IPS DF 19.7 (cell line): ENCODE results near the gene SLC66A1.
"Not testable (repeated sequence)": the region's sequence is repeated elsewhere in the genome, so short reads cannot be mapped to it uniquely, and the experiment has no call there.

Experiments
- DNase-seq: peaks from one replicate; pipeline ENCODE4 v3.0.0-alpha.2; 2013; ENCODE audit warnings: low read depth, low spot score

The SLC66A1 gene

DNA sequence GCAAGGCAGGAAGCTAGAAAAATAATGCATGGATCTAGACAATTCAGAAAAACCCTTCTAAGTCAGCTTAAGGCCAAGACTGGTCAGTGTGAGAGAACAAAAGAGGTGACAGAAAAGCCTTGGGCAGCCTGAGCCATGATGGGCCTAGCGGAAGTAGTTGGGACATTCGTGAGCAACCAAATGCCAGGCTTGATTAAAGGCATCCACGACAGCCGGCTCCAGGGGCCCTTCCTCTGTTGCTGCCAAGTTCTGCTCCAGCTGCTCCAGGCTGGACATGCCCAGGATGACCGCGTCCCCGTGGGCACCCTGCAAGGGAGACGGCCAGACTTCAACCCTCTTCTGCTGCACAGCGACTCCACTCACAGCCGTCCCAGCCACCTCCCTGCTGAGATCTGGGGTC lies 8.0 kb upstream of the SLC66A1 start:
- not testable (repeated sequence) for DNase-seq

DNA sequence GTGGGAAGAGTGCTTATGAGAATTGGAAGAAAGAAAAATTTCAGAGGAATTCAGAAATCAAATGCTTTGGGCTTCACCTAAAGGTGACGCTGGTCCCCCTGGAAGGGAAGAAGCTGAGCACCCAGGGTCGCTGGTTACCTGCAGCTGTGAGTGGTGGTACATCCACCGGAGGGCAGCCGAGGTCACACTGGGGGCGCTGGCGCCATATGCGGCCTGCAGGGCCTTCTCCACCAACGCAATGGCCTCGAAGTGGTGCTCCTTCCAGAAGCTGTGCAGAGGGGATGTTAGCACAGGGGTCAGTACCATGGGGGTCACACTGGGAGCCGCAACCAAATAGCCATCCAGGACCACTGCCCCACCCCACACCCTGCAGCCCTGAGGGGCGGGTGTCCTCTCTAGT lies 6.2 kb upstream of the SLC66A1 start:
- DNase-seq: no peak

DNA sequence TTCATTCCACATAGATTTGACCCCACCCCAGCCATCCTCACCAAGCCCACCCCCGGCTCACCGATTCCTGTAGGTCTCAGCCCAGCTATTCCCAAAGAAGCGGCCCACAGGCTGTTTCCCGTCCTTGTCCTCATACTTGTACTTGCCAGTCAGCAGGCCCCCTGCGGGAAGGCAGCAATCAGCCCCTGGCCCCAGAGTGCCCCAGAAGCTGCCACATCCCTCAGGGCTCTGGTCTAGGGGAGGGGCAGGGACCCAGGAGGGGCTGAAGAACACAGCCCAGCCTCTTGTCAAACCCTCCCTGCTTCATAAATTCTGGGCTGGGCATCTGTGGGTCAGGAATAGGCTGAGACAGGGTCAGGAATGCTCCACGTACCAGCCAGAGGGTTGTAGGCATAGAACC lies 5.2 kb upstream of the SLC66A1 start:
- no peak for DNase-seq

DNA sequence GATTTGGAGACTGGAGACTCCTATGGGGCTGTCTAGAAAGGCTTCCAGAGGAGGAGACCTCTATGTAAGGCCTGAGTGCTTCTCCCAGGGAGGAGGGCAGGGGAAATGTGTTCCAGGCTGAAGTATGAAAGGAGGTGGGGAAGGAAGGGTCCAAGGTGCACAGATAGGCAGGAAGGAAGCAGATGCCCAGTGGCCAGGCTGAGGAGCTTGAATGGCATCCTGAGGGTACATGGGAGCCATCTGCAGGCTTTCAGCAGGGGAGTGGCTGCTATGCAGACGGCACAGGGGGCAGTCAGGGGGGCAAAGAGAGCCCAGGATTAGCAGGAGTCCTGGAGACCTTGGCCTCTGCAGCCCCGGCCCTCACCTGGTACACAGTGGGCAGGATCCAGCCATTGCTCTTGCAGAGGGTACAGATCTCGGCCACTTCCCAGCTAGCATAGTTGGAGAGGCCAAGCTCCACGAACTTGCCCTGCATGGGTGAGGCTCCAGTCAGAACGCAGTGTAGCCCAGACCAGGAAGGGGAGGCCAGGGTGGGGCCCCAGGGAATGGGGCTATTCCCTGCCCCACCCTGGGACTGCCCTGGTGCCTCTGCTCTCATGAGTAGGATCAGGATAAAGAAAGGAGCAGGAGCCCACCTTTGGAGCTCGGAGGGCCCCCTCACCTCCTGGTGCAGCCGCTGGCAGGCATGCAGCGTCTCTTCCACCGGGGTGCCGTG lies 4.2 kb upstream of the SLC66A1 start:
- DNase-seq: no peak

DNA sequence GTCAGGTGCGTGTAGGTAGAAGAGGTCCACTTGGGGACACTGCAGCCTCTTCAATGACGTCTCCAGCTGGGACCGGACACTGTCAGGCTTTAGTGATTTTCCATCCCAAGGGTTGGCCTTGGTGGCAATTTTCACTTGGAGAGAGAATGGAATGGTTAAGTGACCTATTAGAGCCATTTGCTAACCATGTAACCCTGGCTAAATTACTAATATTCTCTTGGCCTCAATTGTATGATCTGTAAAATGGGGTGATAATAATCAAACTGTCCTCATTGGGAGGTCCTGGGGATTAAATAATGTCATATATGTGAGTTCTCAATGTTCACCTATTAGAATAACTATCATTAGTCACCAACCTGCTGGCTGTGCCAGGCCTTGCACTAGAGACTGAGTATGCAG lies 3.6 kb upstream of the SLC66A1 start:
- no peak for DNase-seq

DNA sequence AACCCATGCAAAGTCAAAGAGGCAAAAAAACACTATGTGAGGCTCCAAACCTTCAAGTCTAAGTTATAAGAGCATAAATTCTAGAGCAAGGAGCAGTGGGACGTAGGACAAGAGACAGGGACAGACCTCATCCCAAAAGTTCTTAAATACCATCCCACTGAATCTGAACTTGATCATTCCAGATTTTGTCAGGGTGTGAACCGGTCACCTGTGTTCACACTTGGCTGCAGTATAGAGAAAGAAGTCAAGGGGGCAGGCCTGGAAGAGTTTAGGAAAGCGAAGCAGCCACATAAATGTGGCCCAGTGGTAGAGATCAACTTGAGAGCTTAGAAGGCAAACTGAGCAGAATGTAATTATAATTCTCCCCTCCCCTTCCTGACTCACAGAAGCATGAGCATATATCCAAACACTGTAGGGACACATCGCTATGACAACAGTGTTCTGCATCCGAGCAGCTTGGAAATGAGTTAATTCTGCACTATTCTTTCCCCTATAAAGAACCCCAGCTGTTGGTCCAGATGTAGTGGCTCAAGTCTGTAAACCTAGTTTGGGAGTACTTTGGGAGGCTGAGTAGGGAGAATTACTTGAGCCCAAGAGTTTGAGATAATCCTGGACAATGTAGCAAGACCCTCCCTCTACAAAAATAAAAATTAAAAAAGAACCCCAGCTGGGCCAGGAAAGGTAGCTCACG lies 2.9 kb upstream of the SLC66A1 start:
- no peak for DNase-seq

DNA sequence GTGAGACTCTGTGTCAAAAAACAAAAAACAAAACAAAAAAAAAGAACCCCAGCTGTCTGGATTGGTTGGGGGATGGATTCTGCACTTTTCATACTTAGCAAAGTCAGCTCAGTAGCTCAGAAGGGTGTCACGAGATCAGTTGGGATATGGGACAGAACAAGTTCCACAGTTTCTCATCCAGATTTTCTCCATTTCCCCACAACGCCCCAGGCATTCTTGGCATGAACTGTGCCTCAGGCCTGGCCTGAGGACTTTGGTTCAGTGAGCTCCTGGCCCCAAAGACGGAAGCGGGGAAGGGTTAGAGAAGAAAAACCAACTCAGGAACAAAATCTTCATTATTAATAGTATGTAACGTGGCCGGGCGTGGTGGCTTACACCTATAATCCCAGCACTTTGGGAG lies 2.1 kb upstream of the SLC66A1 start:
- DNase-seq: no peak

DNA sequence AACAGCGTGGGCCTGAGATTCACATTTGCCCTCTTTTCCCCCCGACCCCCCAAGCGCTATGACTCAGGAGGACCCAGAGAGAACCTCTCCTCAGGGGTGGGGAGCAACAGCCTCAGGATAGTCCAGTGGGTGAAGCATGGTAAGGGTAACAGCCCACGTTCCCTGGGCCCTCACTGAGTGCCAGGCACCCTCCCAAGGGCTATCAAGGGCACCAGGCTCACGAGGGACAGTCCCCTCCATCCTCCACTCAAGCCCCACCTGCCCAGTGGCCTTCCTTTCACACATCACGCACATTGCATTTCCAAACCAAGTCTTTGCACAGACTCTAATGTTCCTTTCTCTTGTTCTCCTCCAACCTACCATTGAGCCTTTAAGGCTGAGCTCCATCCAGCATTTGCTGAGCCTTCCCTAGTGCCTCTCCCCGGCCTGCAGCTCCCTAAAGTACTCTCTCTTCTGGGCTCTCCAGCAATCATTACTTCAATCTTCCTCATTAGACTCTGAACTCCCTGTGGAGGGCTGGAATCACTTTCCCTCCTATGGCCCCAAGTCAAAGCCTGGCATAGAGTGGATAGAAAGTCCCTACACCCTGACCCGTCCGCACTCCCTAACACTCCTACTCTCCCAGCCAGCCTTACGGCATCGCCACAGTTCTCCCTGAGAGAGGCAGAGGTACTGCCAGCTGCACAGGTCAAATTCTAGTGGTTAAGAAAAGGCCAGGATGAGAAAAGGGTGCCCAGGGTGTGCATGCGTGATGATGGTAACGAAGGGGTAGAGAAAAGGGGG lies 1.2 kb upstream of the SLC66A1 start:
- DNase-seq: no peak

DNA sequence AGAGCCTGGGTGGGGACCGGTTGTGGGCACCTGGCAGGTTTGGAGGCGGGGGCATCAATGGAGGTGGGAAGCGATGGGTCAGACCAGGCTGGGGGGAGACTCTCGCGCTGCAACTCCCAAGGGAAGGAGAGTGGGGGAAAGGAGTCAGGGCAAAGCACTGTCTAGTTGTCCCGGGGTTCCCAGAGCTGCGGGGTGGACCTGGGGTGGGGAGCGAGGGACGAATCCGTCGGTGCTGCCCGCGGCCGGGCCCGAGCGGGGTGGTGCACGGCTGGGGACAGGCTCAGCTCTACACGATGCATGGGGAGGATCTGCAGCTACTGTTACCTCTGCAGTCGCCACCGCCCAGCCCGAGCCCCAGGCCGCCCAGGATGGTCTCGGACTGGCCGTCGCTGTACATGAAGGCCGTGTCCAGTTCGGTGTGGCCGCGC lies 609 bp upstream of the SLC66A1 start:
- DNase-seq: no peak

DNA sequence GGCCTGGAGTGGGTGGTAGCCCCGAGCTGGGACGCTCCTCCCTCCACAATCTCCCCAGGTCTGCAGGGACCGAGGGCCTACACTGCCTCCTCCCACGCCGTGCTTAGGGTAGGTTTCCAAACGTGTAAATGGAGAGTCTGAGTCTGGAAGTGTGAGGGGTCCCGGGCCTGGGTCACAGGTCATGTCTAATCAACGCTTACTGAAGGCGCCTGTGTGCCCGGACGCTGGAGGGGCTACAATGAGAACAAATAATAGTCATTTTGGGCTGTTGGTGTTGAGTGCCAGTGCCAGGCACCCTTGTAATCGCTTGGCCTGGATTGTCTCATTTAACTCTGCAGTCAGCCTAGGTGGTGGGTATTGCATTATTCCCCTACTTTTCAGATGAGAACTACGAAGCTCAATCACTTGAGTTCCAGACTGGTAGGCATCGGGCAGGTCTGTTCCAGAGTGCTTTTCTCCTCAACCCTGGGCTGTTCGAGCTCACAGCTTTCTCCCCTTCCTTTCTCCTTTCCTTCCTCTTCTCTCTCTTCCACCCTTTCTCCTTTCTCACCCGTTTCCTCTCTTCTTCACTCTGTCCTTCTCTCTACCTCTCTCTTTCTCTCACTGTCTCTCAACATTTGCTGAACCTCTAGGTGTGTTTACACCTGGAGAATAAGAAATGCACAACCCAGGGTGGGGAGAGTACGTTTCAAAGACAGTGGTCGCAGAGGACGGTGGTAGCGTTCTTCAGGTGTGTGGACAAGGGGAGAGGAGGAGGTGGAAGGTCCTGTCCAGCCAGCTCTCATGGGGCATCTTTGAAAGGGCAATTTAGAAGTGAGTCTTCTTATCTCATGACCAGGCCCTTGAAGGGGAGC lies 883 bp downstream of the SLC66A1 start:
- DNase-seq: no peak

DNA sequence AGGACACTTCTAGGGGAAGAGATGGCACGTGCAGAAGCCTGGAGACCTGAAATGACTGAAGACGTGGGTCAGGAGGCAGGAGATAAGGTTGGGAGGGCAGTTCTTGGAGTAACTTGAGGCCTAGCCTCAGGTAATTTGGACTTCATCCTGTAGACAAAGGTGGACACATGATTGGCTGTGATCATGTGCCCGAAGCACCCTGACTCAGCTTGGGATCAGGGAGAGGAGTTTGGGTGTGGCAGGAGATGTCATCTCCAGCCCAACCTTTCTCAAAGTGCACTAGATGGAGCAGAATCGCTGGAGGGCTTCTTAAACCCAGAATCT lies 1.5 kb downstream of the SLC66A1 start:
- no peak for DNase-seq

DNA sequence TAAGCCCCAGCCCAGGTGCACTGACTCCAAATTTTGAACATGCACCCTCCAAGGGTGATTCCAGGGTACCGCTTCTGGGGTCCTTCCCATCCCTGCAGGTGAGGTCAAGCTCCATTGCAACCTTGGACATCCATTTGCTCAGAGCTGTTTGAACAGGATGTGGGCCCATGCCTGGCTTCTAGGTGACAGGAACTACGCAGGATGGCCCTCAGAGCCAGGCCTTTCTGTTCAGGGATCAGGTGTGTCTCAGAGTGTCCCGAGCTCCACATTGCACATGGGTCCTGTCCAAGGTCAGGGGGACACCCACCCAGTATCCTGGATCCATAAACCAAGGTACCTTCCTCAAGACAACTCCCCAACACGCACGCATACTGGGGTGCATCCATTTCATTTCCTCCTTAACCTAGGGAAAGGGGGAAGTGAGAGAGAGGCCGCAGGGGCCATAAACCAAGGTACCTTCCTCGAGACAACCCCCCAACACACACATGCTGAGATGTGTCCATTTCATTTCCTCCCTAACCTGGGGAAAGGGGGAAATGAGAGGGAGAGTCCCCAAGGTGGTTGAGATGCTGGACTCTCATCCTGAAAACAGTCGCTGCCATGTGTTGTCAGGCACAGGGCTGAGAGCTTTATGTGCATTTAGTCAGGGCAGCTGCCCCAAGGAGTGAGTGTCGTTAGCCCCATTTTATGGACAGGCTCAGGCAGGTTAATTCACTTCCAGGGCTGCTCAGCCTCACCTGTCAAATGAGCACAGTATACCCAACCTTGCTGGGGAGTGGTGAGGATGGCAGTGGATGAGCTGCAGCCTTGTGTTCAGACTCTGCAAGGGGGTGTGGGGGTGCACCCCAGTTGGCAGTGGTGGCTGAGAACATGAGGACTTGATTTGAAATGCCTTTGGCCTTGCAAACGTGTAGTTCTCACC lies 2.1 kb downstream of the SLC66A1 start:
- no peak for DNase-seq

DNA sequence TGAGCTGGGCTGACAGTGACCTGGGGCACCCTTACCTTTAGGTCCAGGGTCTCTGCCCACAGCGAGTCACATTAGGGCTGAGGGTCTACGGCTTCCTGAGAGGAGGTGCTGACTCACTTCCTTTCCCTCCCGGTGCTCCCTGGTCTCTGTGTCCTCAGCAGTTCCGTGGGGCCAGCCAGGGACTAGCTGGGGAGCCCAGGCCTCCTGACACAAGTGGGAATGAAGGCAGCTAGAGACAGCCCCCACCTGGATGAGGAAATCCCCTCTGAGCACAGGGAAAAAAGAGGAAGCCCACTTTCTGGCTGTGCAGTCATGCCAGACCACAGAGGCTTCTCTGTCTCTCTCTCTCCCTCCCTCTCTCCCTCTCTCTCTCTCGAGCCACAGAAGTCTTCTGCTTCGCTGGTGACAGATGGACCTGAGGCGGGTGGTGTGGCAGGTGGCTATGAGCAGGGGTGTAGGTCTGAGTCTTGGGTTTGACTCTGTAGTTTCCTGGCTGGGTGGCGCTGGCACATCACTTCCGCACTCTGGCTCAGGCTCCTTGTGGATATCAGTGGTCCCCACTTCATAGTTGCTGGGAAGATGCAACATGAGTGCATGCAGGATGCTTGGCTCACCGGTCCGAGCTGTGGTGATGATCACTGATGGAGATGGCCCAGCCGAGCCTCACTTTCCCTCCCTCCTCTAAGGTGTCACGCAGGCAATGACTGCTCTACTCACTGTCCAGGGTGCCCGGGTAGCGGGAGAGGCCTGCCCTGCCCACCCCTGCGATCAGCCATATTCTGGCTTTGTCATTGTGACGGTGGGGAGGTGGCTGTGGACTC lies 3.5 kb downstream of the SLC66A1 start:
- no peak for DNase-seq

DNA sequence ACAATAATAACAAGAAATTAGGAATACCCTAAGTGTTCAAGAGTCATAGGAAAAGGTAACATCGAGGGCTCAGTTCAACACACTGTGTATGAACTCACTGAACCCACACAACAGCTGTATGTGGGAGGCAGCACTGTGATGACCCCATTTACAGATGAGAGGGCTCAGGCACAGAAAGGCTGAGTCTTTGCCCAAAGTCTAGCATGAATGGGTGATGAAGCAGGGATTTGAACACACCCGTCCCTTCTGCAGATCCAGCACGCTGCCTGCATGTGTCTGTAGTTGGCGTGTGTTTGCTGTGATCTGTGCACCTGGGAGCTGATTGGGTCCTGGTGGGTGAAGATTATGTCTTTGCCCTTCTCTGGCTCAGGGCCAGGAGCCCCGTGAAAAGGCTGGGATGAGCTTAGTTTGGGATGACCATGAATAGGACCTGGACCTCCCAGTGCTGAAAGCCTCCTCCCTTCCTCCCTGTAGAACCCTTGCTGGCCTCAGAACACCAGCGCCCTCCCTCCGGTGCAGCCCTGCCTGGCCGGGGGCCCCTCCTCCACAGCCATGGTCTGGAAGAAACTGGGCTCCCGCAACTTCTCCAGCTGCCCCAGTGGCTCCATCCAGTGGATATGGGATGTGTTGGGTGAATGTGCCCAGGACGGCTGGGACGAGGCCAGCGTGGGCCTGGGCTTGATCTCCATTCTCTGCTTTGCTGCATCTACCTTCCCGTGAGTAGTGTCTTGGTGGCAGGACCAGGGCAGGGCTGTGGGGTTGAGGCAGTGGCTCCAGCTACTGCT lies 5.2 kb downstream of the SLC66A1 start:
- no peak for DNase-seq

DNA sequence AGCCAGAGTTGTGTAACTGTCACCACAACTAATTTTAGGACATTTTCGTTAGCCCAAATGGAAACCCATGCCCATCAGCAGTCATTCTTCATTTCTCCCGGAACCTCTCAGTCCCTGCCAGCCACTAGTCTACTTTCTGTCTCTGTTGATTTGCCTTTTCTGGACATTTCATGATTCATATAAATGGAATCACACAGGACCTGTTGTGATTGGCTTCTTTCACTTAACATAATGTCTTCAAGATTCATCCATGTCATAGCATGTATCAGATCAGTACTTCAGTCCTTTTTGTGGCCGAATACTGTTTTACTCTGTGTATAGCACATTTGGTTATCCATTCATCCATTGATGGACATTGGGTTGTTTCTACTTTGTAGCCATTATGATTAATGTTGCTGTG lies 7.1 kb downstream of the SLC66A1 start:
- no peak for DNase-seq

DNA sequence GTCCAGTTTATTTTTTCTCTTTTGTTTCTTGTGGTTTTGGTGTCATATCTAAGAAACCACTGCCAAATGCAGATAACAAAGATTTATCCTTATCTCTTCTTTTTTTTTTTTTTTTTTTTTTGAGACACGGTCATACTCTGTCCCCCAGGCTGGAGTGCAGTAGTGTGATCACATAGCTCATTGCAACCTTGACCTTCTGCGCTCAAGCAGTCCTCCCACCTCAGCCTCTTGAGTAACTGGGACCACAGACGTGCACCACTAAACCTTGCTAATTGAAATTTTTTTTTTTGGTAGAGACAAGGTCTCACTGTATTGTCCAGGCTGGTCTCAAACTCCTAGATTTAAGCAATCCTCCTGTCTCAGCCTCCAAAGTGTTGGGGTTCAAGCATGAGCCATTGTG lies 8.9 kb downstream of the SLC66A1 start:
- DNase-seq: no peak

DNA sequence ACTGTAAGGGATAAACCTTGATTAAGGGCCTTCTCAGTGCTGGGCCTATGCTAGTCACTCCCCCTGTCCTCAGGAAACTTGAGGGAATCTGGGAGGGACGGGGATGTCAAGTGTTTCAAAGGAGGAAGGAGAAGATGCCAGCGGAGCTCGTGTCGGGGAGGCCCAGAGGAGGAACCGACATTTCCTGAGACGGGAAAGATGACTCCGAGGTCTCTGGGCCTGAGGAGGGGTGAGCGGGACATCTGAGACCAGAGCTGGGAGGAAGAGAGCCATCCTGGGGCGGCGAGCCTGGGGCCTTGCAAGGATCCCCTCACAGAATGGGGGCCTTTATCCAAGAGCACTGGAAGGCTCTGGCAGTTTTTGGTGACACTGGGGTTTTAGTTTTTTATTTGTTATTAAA lies 10.4 kb downstream of the SLC66A1 start:
- DNase-seq: no peak

DNA sequence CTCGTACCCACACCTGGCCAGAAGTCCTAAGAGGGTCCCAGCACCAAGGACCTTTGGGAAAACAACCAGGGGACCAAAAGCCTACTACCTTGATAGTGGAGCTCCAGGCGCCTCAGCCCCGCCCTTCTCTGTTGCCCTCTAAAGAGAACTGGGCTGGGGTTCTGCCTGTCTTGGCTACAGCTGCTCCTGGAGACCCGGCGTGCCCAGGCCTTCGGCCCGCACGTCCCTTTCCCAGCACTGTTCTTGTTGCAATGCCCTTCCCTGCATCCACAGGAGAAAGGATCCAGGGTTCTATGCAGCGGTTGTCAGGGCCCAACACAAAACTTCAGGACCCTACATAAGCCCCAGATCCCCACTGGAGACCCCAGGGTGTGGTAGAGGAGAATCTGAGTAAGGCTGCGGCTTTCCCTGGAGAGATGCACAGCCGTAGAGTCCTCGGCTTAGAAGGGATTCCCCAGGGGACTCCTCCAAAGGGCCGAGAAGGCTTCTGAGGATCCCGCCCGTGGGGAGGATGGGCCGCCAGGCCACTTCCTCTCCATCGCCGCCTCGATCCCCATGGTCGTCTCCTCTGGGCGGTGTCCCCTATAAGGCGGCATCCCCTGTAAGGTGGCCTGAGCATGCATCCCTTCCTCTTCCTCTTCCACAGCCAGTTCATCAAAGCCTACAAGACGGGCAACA lies 12.0 kb downstream of the SLC66A1 start:
- no peak for DNase-seq

DNA sequence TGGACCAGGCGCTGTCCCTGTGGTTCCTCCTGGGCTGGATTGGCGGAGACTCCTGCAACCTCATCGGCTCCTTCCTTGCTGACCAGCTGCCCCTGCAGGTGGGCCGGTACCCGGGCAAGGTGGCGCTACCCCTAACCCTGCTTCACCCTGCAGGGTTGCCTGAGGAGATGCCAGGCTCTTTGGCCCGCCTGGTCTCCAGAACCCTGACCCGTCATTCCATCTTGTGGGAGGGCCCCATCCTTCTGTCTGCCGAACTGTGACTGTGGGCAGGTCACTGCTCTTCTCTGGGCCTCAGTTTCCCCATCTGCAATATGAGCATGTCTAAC lies 12.5 kb downstream of the SLC66A1 start:
- no peak for DNase-seq
